OCI-LY3 (cell line): ENCODE results near the gene KRT79.

ENCODE experiments used
- CTCF ChIP-seq: fragments of 200-600, 300-600 bp; sonication (generic); IDR thresholded peaks from 2 replicates; pipeline ENCODE4 v1.5.1; 2014; ENCODE audit warnings: antibody characterized with exemption, low read length, low read depth
- EZH2phosphoT487 ChIP-seq: fragments of 200-600 bp; shearing (Covaris generic); IDR thresholded peaks from 2 replicates; pipeline ENCODE4 v1.6.1; 2018; ENCODE audit warnings: antibody characterized with exemption, mixed run types, low read depth

GRCh38 chr12:52802442-52802841 lies 31.7 kb downstream of the KRT79 start:
- TF ChIP-seq CTCF (no peak), EZH2phosphoT487 (no peak)
